NCI-H2029 (cell line): ENCODE results near the gene CCDC78.
A peak's percentile ranks its signal among the peaks of the same experiment; 100 is the strongest.
"Not testable (repeated sequence)": the region's sequence is repeated elsewhere in the genome, so short reads cannot be mapped to it uniquely, and the experiment has no call there.

Experiments
- DNase-seq: peaks from one replicate; lab custom pipeline; 2025; lab: John Stamatoyannopoulos, UW

The CCDC78 gene

GRCh38 chr16:723695-724094 is 2.5 kb downstream of the CCDC78 start:
- no peak for DNase-seq

GRCh38 chr16:722835-723633 is 3.2 kb downstream of the CCDC78 start:
- DNase-seq, result no peak

GRCh38 chr16:721765-722540 is 4.3 kb downstream of the CCDC78 start:
- DNase-seq, result no peak

GRCh38 chr16:720990-721764 is 5.1 kb downstream of the CCDC78 start, which contains the start of gene ANTKMT:
TSS of gene ANTKMT (plus strand) at chr16:721146. CDS start at chr16:721275, 129 bp downstream.
- peak; percentile 78 for DNase-seq

- peak; percentile 29 for DNase-seq
These were observed 5.7 kb downstream of the CCDC78 start for GRCh38 chr16:720447-720989.

GRCh38 chr16:719815-720446 is 6.3 kb downstream of the CCDC78 start:
- no peak for DNase-seq

DNA sequence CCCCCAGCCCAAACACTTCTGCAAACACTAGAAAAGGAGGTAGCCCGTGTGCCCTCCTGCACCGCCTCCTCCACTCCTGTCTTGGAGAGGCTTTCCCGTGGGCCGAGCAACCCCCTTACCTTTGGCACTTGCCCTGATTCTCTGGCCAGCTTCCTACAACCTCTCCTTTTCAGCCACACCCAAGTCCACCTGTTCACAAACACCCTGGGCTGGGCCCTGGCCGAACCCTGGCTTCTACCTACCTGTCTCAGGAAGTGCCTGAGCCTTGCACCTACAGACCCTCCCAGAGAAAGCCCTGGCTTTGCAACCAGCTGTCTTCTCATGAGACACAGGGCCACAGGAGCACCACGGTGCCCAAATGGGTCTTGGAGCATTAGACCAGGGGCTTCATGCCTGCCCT is 7.3 kb downstream of the CCDC78 start:
- no peak for DNase-seq

DNA sequence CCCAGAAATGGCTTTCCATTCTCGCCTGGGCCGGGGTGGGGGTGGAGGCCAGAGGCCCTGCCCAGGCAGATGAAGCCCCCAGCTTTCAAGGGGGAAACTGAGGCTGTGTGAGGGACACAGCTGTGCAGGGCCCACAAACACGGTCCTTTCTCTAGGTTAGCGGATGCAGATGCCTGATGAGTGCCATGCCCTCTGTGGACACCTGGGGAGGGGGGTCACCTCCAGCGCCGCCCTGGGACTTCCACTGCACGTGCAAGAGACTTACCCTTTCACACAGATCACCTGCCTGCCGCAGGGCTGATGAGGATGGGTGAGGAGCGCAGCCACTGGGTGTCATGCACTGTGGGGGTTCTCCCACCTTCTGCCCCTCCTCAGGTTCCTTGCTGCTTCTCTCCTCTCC is 7.9 kb downstream of the CCDC78 start:
- DNase-seq, result no peak

- DNase-seq, result no peak
These were observed 8.6 kb downstream of the CCDC78 start for GRCh38 chr16:717450-718245.

DNA sequence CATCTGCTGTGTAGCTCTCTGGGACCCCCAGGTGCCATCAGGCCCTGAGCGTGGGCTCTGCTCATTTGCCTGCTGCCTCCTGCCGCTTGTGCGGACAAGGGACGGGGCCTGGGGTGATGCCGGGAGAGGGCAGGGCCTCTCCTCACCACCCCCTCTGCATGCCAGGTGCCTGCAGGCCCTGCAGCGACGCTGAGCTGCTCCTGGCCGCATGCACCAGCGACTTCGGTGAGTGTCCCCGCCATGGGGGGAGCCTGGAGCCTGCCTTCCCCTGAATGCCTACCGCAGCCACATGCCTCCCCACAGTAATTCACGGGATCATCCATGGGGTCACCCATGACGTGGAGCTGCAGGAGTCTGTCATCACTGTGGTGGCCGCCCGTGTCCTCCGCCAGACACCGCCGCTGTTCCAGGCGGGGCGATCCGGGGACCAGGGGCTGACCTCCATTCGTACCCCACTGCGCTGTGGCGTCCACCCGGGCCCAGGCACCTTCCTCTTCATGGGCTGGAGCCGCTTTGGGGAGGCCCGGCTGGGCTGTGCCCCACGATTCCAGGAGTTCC is 9.4 kb downstream of the CCDC78 start:
- no peak for DNase-seq

- no peak for DNase-seq
These were observed 10.1 kb downstream of the CCDC78 start for GRCh38 chr16:716200-716568.

- DNase-seq, result no peak
These were observed 10.6 kb downstream of the CCDC78 start for GRCh38 chr16:715477-716199.

DNA sequence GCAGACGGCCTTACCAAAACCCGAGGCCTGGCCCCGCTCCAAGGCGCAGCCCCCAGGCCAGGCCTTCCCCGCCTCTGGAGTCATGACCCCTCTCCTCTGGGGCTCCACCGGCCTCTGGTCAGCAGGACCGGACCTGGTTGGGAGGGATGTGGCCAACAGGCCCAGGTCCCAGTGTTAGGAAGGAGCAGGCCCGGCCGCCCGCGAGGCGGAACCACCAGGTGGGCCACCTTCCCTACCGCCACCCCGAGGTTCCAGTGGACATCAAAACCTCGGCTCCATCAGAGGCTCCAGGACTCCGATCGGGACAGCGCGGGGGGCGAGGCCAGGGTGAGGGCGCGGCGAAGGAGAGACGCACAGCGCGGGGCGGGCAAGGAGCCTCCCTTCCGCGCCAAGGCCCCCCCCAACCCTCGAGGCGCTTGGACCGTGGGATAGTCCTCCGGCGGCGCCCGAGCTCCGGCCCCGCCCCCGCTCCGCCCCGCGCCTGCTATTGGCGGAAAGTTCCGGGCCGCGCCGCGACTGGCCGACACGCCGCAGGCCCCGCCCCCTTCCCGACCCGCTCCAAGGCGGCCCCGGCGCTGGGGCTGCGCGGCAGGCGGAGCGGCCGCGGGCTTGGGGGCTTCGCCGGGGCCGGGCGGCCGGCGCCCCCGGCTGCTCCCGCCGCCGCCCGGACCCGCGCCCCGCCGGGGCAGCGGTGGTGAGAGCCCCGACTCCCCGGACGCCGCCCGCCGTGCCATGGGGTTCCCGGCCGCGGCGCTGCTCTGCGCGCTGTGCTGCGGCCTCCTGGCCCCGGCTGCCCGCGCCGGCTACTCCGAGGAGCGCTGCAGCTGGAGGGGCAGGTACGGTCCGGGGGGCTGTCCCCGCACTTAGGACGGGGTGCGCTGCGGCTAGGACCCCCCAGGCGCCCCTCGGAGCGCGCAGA is 11.4 kb downstream of the CCDC78 start, which contains the start of gene METRN:
TSS of gene METRN (plus strand) at position 561 of the 919 bp plus-strand sequence. CDS start at position 733, 172 bp downstream.
- DNase-seq, result peak; percentile 68

- DNase-seq, result no peak
These were observed 12.2 kb downstream of the CCDC78 start for GRCh38 chr16:714079-714478.

DNA sequence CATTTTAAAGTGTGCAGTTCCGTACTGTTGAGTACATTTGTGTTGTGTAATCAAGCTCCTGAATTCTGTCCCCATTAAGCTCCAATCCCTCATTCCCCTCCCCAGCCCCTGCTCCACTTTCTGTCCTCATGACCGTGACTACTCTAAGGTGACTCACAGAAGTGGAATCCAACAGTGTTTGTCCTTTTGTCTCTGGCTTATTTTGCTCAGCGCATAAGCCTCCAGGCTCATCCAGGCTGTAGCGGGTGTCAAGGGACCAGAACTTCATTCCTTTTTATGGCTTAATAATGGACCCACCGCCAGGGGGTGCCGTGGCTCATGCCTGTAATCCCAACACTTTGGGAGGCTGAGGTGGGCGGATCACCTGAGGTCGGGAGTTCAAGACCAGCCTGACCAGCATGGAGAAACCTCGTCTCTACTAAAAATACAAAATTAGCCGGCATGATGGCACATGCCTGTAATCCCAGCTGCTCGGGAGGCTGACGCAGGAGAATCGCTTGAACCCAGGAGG is 13.4 kb downstream of the CCDC78 start:
- not testable (repeated sequence) for DNase-seq

DNA sequence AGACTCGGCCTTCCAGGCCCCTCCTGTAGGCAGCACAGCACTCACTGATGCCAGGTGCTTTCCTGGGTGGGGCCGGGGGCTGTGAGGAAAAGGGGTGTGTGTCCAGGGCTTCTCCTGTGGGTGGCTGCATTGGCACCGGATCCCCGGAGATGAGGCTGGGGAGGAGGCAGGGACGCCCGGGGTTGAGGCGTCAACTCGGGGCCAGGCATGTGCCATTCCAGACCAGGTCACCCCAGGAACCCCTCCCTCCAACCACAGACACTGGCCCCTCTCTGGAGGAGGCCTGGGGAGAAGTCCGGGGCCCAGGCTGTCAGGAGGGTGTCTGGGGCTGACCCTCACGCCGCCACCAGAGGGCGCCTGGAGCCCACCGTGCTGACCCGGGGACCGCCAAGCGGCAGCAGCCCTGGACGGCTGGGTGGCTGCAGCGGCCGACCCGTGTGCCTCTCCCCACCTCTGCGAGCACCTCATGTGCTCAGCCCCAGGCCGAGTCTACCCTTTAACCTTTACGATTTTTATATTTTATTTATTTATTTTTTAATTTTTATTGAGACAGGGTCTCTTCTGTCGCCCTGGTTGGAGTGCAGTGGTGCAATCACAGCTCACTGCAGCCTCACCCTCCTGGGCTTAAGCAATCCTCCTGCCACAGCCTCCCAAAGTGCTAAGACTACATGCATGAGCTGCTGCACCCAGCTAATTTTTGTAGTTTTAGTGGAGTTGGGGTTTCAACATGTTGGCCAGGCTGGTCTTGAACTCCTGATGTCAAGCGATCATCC is 14.5 kb downstream of the CCDC78 start:
- peak; percentile 44 for DNase-seq

GRCh38 chr16:711084-711483 is 15.2 kb downstream of the CCDC78 start:
- no peak for DNase-seq
